Lower leg skin (tissue), 4 donors: Measurements from ENCODE around the gene VSTM2L. TPM values are rescaled to one million over a fixed set of nuclear protein-coding genes. Genes with fewer than 3 reads are reported as not detected.
A peak's percentile ranks its signal among the peaks of the same experiment; 100 is the strongest.

ENCODE experiments used
- DNase-seq, 2 donors: peaks; one replicate each; pipeline ENCODE4 v3.0.0-alpha.2; 2019; ENCODE audit warnings: low spot score in 2 of 2
- H3K4me3 ChIP-seq: fragments of 200-600 bp; sonication (generic); 2 replicates; pipeline ENCODE4 v1.5.1; 2017; ENCODE audit warnings: mild to moderate bottlenecking, low read depth; ENCODE audit not compliant: poor library complexity, severe bottlenecking
- CTCF ChIP-seq, 3 donors: fragments of 450-650 bp; IDR thresholded peaks; one replicate each; pipeline ENCODE4 v1.5.1; 2016; ENCODE audit warnings: antibody characterized with exemption in 3 of 3, mild to moderate bottlenecking in 3 of 3, moderate library complexity in 2 of 3
- POLR2A ChIP-seq, 2 donors: fragments of 450-650 bp; IDR thresholded peaks; one replicate each; pipeline ENCODE4 v1.6.1; 2016 to 2017; ENCODE audit warnings: antibody characterized with exemption in 2 of 2, mild to moderate bottlenecking in 1 of 2, moderate library complexity in 1 of 2
- WGBS, 2 donors: methylation state at CpG; one replicate each; pipeline ENCODE4 v1.1.5; 2018; 5-methylcytosine and 5-hydroxymethylcytosine counted together
- intact Hi-C: fragments of 100-400 bp; cut with DNase I; formaldehyde crosslinking; loops from one replicate; pipeline ENCODE4 v1.15.0; 2023; ENCODE audit warnings: low total_unique reads
- total RNA-seq, 4 donors: library from RNA; depleted of rRNA; stranded (reverse); fragments of >200 nt; gene quantifications; one replicate each; pipeline ENCODE4 v1.1.0, GENCODE V29; 2016

Gene VSTM2L
- total RNA-seq, 4 donors from 2014 or later: 0.64 to 15.9 (median 3.9) TPM

GRCh38 chr20:37944456-37944981 is 41.6 kb downstream of the VSTM2L start:
- peak in 1 of 2 donors; percentile 74 for DNase-seq
- intact Hi-C loops: no loop called here
- no peak overlapping the region for H3K4me3 ChIP-seq
- no peak for TF ChIP-seq POLR2A (IDR thresholded peaks at IDR 0.05)
- no peak for TF ChIP-seq CTCF (IDR thresholded peaks at IDR 0.05)
- WGBS, 2 donors: 68 to 85% methylated on average over 7 to 11 of the region's 11 CpGs

GRCh38 chr20:37945091-37945547 is 42.2 kb downstream of the VSTM2L start:
- intact Hi-C loops: no loop called here
- WGBS, 2 donors: 43 to 49% methylated on average over 11 of the region's 11 CpGs
- DNase-seq: peak in 1 of 2 donors; percentile 61
- TF ChIP-seq POLR2A (IDR thresholded peaks at IDR 0.05) (no peak), CTCF (IDR thresholded peaks at IDR 0.05) (no peak)
- H3K4me3 ChIP-seq: no peak overlapping the region

- DNase-seq: peak in 1 of 2 donors; percentile 32
- no peak overlapping the region for H3K4me3 ChIP-seq
- TF ChIP-seq CTCF (IDR thresholded peaks at IDR 0.05) (no peak), POLR2A (IDR thresholded peaks at IDR 0.05) (no peak)
- WGBS, 2 donors: 90 to 91% methylated on average over 5 of the region's 5 CpGs
- intact Hi-C loops: no loop called here
Observed at GRCh38 chr20:37946946-37947345, 44.0 kb downstream of the VSTM2L start.

GRCh38 chr20:37947943-37948342 is 45.0 kb downstream of the VSTM2L start:
- intact Hi-C loops: no loop called here
- no peak overlapping the region for H3K4me3 ChIP-seq
- TF ChIP-seq CTCF (IDR thresholded peaks at IDR 0.05): no peak
- no peak for TF ChIP-seq POLR2A (IDR thresholded peaks at IDR 0.05)
- DNase-seq: no peak
- 90 to 92% methylated on average over 6 of the region's 6 CpGs for WGBS, 2 donors

- H3K4me3 ChIP-seq: no peak overlapping the region
- DNase-seq: peak; percentile 2 to 17
- no peak for TF ChIP-seq POLR2A (IDR thresholded peaks at IDR 0.05)
- 81 to 84% methylated on average over 11 of the region's 11 CpGs for WGBS, 2 donors
- intact Hi-C loops: no loop called here
Observed at GRCh38 chr20:37948956-37949355, 46.0 kb downstream of the VSTM2L start.

- H3K4me3 ChIP-seq: no peak overlapping the region
- WGBS, 2 donors: 84 to 88% methylated on average over 5 of the region's 5 CpGs
- intact Hi-C loops: no loop called here
- TF ChIP-seq POLR2A (IDR thresholded peaks at IDR 0.05) (no peak), CTCF (IDR thresholded peaks at IDR 0.05) (no peak)
- DNase-seq: no peak
Observed at GRCh38 chr20:37954190-37954589, 51.3 kb downstream of the VSTM2L start.
